ACHN (cell line): ENCODE data around the gene AFP.

Source experiments
- DNase-seq: peaks from one replicate; pipeline ENCODE4 v3.0.0-alpha.2; 2015
- in situ Hi-C: cut with HindIII; loops from 2 replicates; pipeline ENCODE4 v1.10.0; 2017; ENCODE audit warnings: low sequenced_read_pairs, low pct_ligation_motif_present, low pct_unique_long_range_greater_than_20kb

AFP gene

GRCh38 chr4:73432169-73433000, 3.6 kb upstream of the AFP start:
- DNase-seq, result no peak
- in situ Hi-C loops, result no loop called here

- in situ Hi-C loops, result no loop called here
- no peak for DNase-seq
These were observed 2.9 kb upstream of the AFP start for GRCh38 chr4:73433140-73433539.

GRCh38 chr4:73434311-73434710, 1.7 kb upstream of the AFP start:
- DNase-seq, result peak; percentile 30
- in situ Hi-C loops, result no loop called here

GRCh38 chr4:73436674-73437557, 895 bp downstream of the AFP start:
- DNase-seq, result no peak
- in situ Hi-C loops, result no loop called here

GRCh38 chr4:73437558-73437956, 1.5 kb downstream of the AFP start:
- in situ Hi-C loops, result no loop called here
- DNase-seq, result no peak

GRCh38 chr4:73438048-73438447, 2.0 kb downstream of the AFP start:
- in situ Hi-C loops, result no loop called here
- DNase-seq, result no peak

GRCh38 chr4:73438582-73439215, 2.7 kb downstream of the AFP start:
- no peak for DNase-seq
- in situ Hi-C loops, result no loop called here

- in situ Hi-C loops, result no loop called here
- DNase-seq, result no peak
These were observed 3.4 kb downstream of the AFP start for GRCh38 chr4:73439445-73439844.

GRCh38 chr4:73439991-73440390, 4.0 kb downstream of the AFP start:
- no peak for DNase-seq
- in situ Hi-C loops, result no loop called here

- in situ Hi-C loops, result no loop called here
- DNase-seq, result no peak
These were observed 4.6 kb downstream of the AFP start for GRCh38 chr4:73440653-73441052.

GRCh38 chr4:73442275-73442674, 6.3 kb downstream of the AFP start:
- in situ Hi-C loops, result no loop called here
- DNase-seq, result no peak

GRCh38 chr4:73443224-73443623, 7.2 kb downstream of the AFP start:
- DNase-seq, result no peak
- in situ Hi-C loops, result no loop called here

- in situ Hi-C loops, result no loop called here
- no peak for DNase-seq
These were observed 9.6 kb downstream of the AFP start for GRCh38 chr4:73445383-73446335.

GRCh38 chr4:73446336-73446938, 10.4 kb downstream of the AFP start:
- in situ Hi-C loops, result no loop called here

GRCh38 chr4:73447671-73448070, 11.7 kb downstream of the AFP start:
- DNase-seq, result no peak
- in situ Hi-C loops, result no loop called here

More at GRCh38 chr4:73446336-73446938, 10.4 kb downstream of the AFP start:
- peak; percentile 66 for DNase-seq

GRCh38 chr4:73448448-73449203, 12.6 kb downstream of the AFP start:
- DNase-seq, result no peak
- in situ Hi-C loops, result no loop called here

- no peak for DNase-seq
- in situ Hi-C loops, result no loop called here
These were observed 14.5 kb downstream of the AFP start for GRCh38 chr4:73450398-73451004.
